ENCODE data around the gene GUK1.

- TF ChIP-seq CTCF (conservative IDR thresholded peaks at IDR 0.05; ENCODE audit: low read depth, low read length), result no peak
- TF ChIP-seq EZH2 (IDR thresholded peaks at IDR 0.05; ENCODE audit: low read length, unreplicated experiment), result no peak
- no peak for TF ChIP-seq EZH2phosphoT487 (IDR thresholded peaks at IDR 0.05; ENCODE audit: borderline replicate concordance, low read length)
Measured at GRCh38 chr1:228100822-228101613, 39.1 kb upstream of the GUK1 start.

Data from PC-3 (cell line).